Ovary (tissue), 9 donors: ENCODE measurements around the gene HNRNPAB. TPM values are rescaled to one million over a fixed set of nuclear protein-coding genes. Genes with fewer than 3 reads are reported as not detected.

Experiments used
- DNase-seq, 5 donors: peaks; one replicate each; pipeline ENCODE4 v3.0.0-alpha.2; 2019 to 2020
- H3K27ac ChIP-seq, 2 donors: fragments of 200-600 bp; one replicate each; pipeline versions ENCODE4 v1.5.1 to v1.8.0; 2019 to 2022
- H3K27me3 ChIP-seq: fragments of 200-600 bp; one replicate; pipeline ENCODE4 v1.8.0; 2022
- H3K36me3 ChIP-seq: fragments of 200-600 bp; sonication (generic); one replicate; pipeline ENCODE4 v1.5.1; 2019
- H3K4me1 ChIP-seq: one replicate; pipeline ENCODE4 v1.8.1; 2013; ENCODE audit warnings: mild to moderate bottlenecking, moderate library complexity; ENCODE audit not compliant: insufficient read depth
- H3K4me3 ChIP-seq: fragments of 200-600 bp; sonication (generic); one replicate; pipeline ENCODE4 v1.5.1; 2017
- H3K9me3 ChIP-seq, 2 donors: fragments of 200-600 bp in 1 of 2; sonication (generic) in 1 of 2; one replicate each; pipeline versions ENCODE4 v1.5.1 to v1.8.1; 2013 to 2019; ENCODE audit warnings: mild to moderate bottlenecking in 1 of 2, moderate library complexity in 1 of 2
- EP300 ChIP-seq: sonication (generic); formaldehyde crosslinking; IDR thresholded peaks from one replicate; pipeline ENCODE4 v1.6.1; 2017; ENCODE audit warnings: antibody characterized with exemption
- POLR2A ChIP-seq: fragments of 450-650 bp; IDR thresholded peaks from one replicate; pipeline ENCODE4 v1.6.1; 2017; ENCODE audit warnings: antibody characterized with exemption, mild to moderate bottlenecking, moderate library complexity
- whole genome bisulfite sequencing, 3 donors: extraction: QIAGEN DNeasy Blood & Tissue Kit in 1 of 3; methylation state at CpG; one replicate each; pipeline versions ENCODE4 v1.1.5 to v1.1.7; 2013 to 2017; 5-methylcytosine and 5-hydroxymethylcytosine counted together
- intact Hi-C, 4 donors: fragments of 100-400 bp; cut with DNase I; formaldehyde crosslinking; loops; one replicate each; pipeline versions ENCODE4 v1.11.0 to v1.15.1; 2022 to 2023
- polyA plus RNA-seq, 2 donors: library from polyadenylated mRNA; stranded (reverse); fragments of 200-250 nt in 1 of 2; fragments of 350-450 nt in 1 of 2; fragmentation: Illumina TruSeq in 1 of 2; extraction: RNeasy Lipid Tissue Mini Kit (QIAGEN cat#74804) in 1 of 2; gene quantifications; one replicate each; pipeline ENCODE4 v1.2.3, GENCODE V29; 2013 to 2014
- total RNA-seq, 7 donors: library from RNA; depleted of rRNA in 2 of 7; stranded (reverse); fragments of >200 nt in 2 of 7; fragmentation: NEBNext Ultra II Directional in 3 of 7; extraction: Animal tissue kit (Norgen Biotek cat#: 25700) in 3 of 7; gene quantifications; one replicate each; pipeline versions ENCODE4 v1.1.0 to v1.2.4, GENCODE V29; 2016 to 2023
- TF ChIP-seq, protein P1 (sequence below), 3 donors: fragments of 450-650 bp in 2 of 3; fragments of 200-600 bp in 1 of 3; IDR thresholded peaks; one replicate each; pipeline versions ENCODE4 v1.5.1 to v1.8.0; 2016 to 2022; ENCODE audit warnings: antibody characterized with exemption in 3 of 3, mild to moderate bottlenecking in 1 of 3
- donor health status: DM: no; HTN: no; CAD: no; lungs with moderate emphysema.
- donor health status: DM: no; HTN: no; CAD: no.
- donor health status: Bipolar disorder and iron deficiency.
- donor health status: DM: yes; HTN: yes; CAD: no.
- donor health status: DM: no; HTN: no; CAD: no.
- donor health status: DM: yes; HTN: yes; CAD: no.

The HNRNPAB gene
- total and polyA plus RNA-seq, 9 donors = 42.0 to 132 (median 102) TPM

DNA sequence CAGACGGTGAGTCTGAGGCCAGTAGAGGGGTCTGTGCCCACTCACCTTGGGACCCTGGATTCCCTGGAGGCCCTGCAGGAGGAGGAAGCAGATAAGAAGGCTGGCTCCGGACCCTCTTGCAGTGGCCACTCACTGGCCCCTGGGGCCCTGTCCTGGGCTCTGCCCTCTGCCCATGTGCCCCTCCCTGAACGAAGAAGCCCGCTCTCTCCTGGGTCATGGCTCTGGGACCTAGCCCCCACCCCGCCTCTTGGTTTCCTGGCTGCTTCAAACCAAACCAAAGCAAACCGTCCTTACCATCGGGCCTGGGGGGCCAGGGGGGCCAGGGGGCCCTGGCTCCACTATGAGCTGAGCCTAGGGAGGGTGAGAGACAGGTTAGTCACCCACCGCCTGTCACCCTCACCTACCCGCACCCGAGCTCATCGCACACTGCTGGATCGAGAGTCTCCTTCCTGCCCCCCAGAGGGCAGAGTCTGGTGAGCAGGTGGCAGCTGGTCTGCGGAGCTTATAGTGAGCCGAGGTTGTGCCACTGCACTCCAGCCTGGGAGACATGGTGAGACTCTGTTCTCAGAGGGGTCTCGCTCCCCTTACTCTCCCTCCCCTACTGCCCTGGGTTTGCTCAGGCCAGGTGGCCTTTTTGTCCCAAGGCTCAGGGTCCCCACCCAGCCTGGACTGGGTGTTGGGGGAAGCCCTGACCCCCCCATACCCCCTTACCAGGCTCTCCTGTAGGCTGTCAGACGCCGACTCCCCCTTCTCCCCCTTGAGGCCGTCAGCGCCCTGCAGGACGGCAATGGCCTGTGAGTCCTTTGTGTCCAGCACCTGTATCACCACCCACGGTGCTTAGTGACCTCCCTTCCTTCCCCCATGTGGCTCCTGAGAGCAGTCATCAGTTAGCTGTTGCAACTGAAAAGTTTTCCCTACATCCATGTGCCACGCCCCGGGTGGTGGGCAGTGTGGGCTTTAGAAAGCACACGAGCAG is 43.4 kb downstream of the HNRNPAB start:
- no peak for DNase-seq
- Histone ChIP-seq H3K36me3 (no peaks in the 10 kb centered on the region), H3K4me1 (no peaks in the 10 kb centered on the region), H3K27me3 (no peaks in the 10 kb centered on the region), H3K9me3 (no peaks in the 10 kb centered on the region), H3K4me3 (no peak overlapping the region), H3K27ac (no peak overlapping the region)
- intact Hi-C loops = no loop called here
- TF ChIP-seq POLR2A (no peak), EP300 (no peak)
- TF ChIP-seq, protein P1, sequence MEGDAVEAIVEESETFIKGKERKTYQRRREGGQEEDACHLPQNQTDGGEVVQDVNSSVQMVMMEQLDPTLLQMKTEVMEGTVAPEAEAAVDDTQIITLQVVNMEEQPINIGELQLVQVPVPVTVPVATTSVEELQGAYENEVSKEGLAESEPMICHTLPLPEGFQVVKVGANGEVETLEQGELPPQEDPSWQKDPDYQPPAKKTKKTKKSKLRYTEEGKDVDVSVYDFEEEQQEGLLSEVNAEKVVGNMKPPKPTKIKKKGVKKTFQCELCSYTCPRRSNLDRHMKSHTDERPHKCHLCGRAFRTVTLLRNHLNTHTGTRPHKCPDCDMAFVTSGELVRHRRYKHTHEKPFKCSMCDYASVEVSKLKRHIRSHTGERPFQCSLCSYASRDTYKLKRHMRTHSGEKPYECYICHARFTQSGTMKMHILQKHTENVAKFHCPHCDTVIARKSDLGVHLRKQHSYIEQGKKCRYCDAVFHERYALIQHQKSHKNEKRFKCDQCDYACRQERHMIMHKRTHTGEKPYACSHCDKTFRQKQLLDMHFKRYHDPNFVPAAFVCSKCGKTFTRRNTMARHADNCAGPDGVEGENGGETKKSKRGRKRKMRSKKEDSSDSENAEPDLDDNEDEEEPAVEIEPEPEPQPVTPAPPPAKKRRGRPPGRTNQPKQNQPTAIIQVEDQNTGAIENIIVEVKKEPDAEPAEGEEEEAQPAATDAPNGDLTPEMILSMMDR (IDR thresholded peaks at IDR 0.05) = no peak
- WGBS, 3 donors = 69 to 77% (median 69%) methylated on average over 24 of the region's 24 CpGs

DNA sequence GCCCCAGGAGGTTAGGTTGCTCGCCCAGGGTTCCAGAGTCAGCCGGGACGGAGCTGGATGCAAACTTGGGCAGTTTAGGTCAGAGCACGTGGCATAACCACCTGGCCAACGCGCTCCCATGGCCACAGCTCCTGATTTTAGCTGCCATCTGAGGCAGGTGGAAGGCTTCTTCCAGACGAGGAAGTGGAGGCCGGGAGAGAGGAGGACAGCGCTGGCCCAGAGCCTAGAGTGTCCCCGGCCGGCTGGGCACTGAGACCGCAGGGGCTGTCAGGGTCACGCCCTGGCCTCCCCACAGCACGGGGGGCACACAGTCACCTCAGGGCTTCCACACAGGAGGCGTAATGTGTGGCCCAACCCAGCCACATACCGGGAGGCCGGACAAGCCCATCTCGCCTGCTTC is 44.4 kb downstream of the HNRNPAB start:
- TF ChIP-seq EP300 = no peak
- no peak for TF ChIP-seq POLR2A
- TF ChIP-seq, protein P1 (IDR thresholded peaks at IDR 0.05) = no peak
- 79 to 83% (median 83%) methylated on average over 14 to 18 of the region's 18 CpGs for WGBS, 3 donors
- H3K27me3 ChIP-seq = no peaks in the 10 kb centered on the region
- intact Hi-C loops = no loop called here
- H3K27ac ChIP-seq = no peak overlapping the region
- H3K4me1 ChIP-seq = no peaks in the 10 kb centered on the region
- H3K9me3 ChIP-seq = no peaks in the 10 kb centered on the region
- no peaks in the 10 kb centered on the region for H3K36me3 ChIP-seq
- no peak overlapping the region for H3K4me3 ChIP-seq
- DNase-seq = no peak

DNA sequence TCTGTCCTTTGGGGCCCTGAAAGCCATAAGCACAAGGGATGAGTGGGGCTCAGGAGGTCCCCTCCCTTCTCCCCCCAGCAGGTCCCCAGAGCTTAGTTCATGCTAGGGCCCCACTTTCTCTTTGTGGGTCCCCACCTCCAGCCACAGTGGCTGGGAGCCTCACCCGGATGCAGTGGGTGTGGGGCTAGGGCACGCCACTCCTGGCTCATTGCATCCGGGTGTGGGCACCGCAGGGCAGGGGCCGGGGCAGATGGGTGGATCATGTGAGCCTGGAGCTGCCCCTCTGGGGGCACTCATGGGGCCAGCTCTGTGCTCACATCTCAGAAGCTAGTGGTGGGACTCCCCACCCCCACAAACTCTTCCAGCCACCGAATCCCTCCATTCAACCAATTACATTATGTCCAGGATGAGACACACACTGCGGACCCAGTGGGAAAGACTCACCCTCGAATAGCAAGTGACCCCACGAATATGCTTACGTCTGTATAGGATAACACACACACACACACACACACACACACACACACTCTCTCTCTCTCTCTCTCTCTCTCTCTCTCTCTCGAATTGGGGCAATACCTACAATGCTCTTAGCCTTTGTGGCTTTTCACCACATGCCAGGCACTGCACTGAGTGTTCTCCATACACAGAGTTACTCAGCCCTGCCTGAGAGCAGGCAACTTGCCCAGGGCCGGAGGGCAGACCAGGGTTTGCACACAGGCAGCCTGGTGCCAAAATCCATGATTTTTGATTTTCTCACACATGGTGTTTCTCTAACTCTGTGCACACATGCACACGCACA is 45.1 kb downstream of the HNRNPAB start:
- no peak for TF ChIP-seq EP300
- TF ChIP-seq, protein P1 (IDR thresholded peaks at IDR 0.05) = no peak
- no peak for TF ChIP-seq POLR2A
- H3K4me1 ChIP-seq = no peaks in the 10 kb centered on the region
- WGBS, 3 donors = 70 to 79% (median 75%) methylated on average over 12 to 13 of the region's 13 CpGs
- H3K27ac ChIP-seq = no peak overlapping the region
- no peaks in the 10 kb centered on the region for H3K27me3 ChIP-seq
- no peak overlapping the region for H3K4me3 ChIP-seq
- H3K36me3 ChIP-seq = no peaks in the 10 kb centered on the region
- H3K9me3 ChIP-seq = no peaks in the 10 kb centered on the region
- intact Hi-C loops = no loop called here
- no peak for DNase-seq

DNA sequence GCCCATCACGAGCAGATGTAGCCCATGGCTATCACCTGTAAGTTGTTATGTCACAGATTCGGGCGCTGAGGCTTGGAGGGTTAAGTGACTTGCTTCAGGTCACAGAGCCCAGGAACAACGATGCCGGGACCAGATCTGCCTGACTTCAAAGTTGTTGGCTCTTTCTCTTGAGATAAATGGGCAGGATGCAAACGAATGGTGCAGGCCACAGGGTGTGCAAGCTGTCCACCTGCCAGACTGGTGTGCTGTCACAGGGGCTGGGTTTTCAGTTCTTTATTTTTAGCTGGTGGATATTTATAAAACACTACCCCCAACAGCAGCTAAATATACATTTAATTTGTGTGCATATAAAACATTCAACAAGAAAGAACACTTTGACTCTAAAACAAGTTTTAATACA is 45.9 kb downstream of the HNRNPAB start:
- no peak overlapping the region for H3K27ac ChIP-seq
- intact Hi-C loops = no loop called here
- no peaks in the 10 kb centered on the region for H3K27me3 ChIP-seq
- WGBS, 3 donors = 55 to 71% (median 70%) methylated on average over 6 of the region's 6 CpGs
- no peak for DNase-seq
- no peak overlapping the region for H3K4me3 ChIP-seq
- H3K4me1 ChIP-seq = no peaks in the 10 kb centered on the region
- H3K36me3 ChIP-seq = no peaks in the 10 kb centered on the region
- H3K9me3 ChIP-seq = no peaks in the 10 kb centered on the region
- TF ChIP-seq EP300 (no peak), POLR2A (no peak)
- TF ChIP-seq, protein P1 (IDR thresholded peaks at IDR 0.05) = no peak
